Left ventricle myocardium inferior (tissue), 1 donor: ENCODE data around the gene ENTPD5. TPM values are rescaled to one million over a fixed set of nuclear protein-coding genes. Genes with fewer than 3 reads are reported as not detected.

Experiments
- DNase-seq: peaks from one replicate; pipeline ENCODE4 v3.0.0-alpha.2; 2020
- H3K27ac ChIP-seq: fragments of 200-600 bp; replicated peaks from 2 replicates; pipeline ENCODE4 v1.8.0; 2021
- H3K27me3 ChIP-seq: fragments of 200-600 bp; 2 replicates; pipeline ENCODE4 v1.8.0; 2021; ENCODE audit warnings: low read depth
- H3K36me3 ChIP-seq: fragments of 200-600 bp; 2 replicates; pipeline ENCODE4 v1.8.0; 2021
- H3K4me1 ChIP-seq: fragments of 200-600 bp; 2 replicates; pipeline ENCODE4 v1.8.0; 2021
- H3K4me3 ChIP-seq: fragments of 200-600 bp; 2 replicates; pipeline ENCODE4 v1.8.0; 2021; ENCODE audit warnings: mild to moderate bottlenecking, moderate library complexity
- H3K9me3 ChIP-seq: fragments of 200-600 bp; replicated peaks from 2 replicates; pipeline ENCODE4 v1.8.0; 2021
- intact Hi-C: fragments of 100-400 bp; cut with micrococcal nuclease; formaldehyde crosslinking; loops from one replicate; pipeline ENCODE4 v1.11.0; 2022
- total RNA-seq: library from RNA; stranded (reverse); fragmentation: NEBNext Ultra II Directional; extraction: Animal tissue kit (Norgen Biotek cat#: 25700); gene quantifications from one replicate; pipeline ENCODE4 v1.2.1, GENCODE V29; 2021
- TF ChIP-seq, protein P1 (sequence below): fragments of 200-600 bp; IDR thresholded peaks from 2 replicates; pipeline ENCODE4 v1.8.0; 2021; ENCODE audit warnings: antibody characterized with exemption, mild to moderate bottlenecking, borderline replicate concordance
- donor health status: DM: no; HTN: yes; CAD: no; lungs with severe emphysema.

ENTPD5 gene
- total RNA-seq, 1 donor from 2014 or later: 6.3 TPM

- H3K27me3 ChIP-seq: no peaks in the 10 kb centered on the region
- peaks cover 6% of the 10 kb centered on the region for H3K4me1 ChIP-seq
- no peak overlapping the region for H3K4me3 ChIP-seq
- DNase-seq: no peak
- intact Hi-C loops: no loop called here
- no peaks in the 10 kb centered on the region for H3K9me3 ChIP-seq
- no peak overlapping the region for H3K27ac ChIP-seq
- peaks cover 58% of the 10 kb centered on the region for H3K36me3 ChIP-seq
- TF ChIP-seq, protein P1, sequence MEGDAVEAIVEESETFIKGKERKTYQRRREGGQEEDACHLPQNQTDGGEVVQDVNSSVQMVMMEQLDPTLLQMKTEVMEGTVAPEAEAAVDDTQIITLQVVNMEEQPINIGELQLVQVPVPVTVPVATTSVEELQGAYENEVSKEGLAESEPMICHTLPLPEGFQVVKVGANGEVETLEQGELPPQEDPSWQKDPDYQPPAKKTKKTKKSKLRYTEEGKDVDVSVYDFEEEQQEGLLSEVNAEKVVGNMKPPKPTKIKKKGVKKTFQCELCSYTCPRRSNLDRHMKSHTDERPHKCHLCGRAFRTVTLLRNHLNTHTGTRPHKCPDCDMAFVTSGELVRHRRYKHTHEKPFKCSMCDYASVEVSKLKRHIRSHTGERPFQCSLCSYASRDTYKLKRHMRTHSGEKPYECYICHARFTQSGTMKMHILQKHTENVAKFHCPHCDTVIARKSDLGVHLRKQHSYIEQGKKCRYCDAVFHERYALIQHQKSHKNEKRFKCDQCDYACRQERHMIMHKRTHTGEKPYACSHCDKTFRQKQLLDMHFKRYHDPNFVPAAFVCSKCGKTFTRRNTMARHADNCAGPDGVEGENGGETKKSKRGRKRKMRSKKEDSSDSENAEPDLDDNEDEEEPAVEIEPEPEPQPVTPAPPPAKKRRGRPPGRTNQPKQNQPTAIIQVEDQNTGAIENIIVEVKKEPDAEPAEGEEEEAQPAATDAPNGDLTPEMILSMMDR: no peak
Measured at GRCh38 chr14:73968885-73969284, 50.2 kb downstream of the ENTPD5 start.

DNA sequence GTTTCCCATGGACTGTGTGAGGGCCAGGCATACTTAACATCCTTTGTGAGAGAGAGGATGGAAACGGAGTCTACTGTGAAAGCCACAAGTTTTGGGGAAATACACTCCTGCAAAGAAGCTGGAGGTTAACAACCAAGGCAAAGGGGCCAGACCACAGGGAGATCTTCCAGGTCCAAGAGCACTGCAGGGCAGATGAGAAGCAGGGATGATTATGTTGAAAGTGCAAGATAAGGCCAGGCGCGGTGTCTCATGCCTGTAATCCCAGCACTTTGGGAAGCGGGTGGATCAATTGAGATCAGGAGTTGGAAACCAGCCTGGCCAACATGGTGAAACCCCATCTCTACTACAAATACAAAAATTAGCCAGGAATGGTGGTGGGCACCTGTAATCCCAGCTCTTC is 53.9 kb downstream of the ENTPD5 start:
- Histone ChIP-seq H3K4me1 (no peaks in the 10 kb centered on the region), H3K4me3 (no peak overlapping the region), H3K36me3 (peaks cover 76% of the 10 kb centered on the region), H3K9me3 (no peaks in the 10 kb centered on the region), H3K27ac (no peak overlapping the region), H3K27me3 (no peaks in the 10 kb centered on the region)
- intact Hi-C loops: no loop called here
- TF ChIP-seq, protein P1: no peak
- no peak for DNase-seq

- TF ChIP-seq, protein P1: no peak
- H3K36me3 ChIP-seq: peaks cover 83% of the 10 kb centered on the region
- intact Hi-C loops: no loop called here
- no peaks in the 10 kb centered on the region for H3K9me3 ChIP-seq
- DNase-seq: no peak
- no peaks in the 10 kb centered on the region for H3K27me3 ChIP-seq
- no peak overlapping the region for H3K27ac ChIP-seq
- no peak overlapping the region for H3K4me3 ChIP-seq
- no peaks in the 10 kb centered on the region for H3K4me1 ChIP-seq
Measured at GRCh38 chr14:73961192-73961591, 57.9 kb downstream of the ENTPD5 start.

DNA sequence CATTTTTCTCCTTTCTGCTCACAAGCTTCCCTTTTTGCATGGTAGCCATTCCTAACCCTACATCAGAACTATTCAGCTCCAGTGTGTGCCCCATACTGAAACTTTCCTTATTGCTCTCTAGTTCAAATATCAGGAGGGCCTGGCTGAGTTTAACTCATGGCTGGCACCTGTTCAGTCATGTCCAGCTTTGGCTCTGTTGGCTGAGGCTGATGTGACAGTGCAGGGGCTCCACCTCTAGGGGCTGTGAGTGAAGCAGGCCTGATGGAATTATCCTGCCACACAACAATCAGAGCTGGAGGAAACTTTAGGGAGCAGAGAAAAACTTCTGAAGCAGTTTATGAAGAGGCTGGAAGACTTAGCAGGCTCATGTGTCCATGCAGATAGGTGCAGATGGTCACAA is 60.5 kb downstream of the ENTPD5 start:
- Histone ChIP-seq H3K27me3 (no peaks in the 10 kb centered on the region), H3K27ac (no peak overlapping the region), H3K9me3 (no peaks in the 10 kb centered on the region), H3K4me1 (no peaks in the 10 kb centered on the region), H3K4me3 (no peak overlapping the region), H3K36me3 (peaks cover 99% of the 10 kb centered on the region)
- no peak for DNase-seq
- TF ChIP-seq, protein P1: no peak
- intact Hi-C loops: no loop called here

DNA sequence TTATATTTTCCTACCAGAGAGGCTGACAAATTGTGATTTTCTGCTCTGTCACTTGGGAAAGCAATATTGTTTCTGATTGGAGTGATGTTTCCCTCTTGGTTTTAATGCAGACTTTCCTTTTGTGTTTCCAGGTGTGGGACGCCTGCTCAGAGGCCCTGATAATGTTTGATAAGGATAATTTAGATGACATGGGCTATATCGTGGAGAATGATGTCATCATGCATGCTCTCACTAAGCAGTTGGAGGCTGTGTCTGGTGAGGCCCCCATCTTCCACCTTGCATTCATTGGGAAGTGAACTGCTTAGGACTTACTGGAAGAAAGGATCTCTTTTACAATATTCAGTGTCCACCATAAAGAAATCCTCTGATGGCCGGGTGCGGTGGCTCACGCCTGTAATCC is 63.4 kb downstream of the ENTPD5 start:
- intact Hi-C loops: no loop called here

More for the DNA sequence above, 63.4 kb downstream of the ENTPD5 start:
- peaks cover 73% of the 10 kb centered on the region for H3K36me3 ChIP-seq
- H3K4me1 ChIP-seq: peaks cover 17% of the 10 kb centered on the region
- no peaks in the 10 kb centered on the region for H3K9me3 ChIP-seq
- no peak overlapping the region for H3K4me3 ChIP-seq
- DNase-seq: no peak
- H3K27me3 ChIP-seq: no peaks in the 10 kb centered on the region
- no peak overlapping the region for H3K27ac ChIP-seq
- TF ChIP-seq, protein P1: no peak
